ENCODE measurements around the gene RHBG.

DNA sequence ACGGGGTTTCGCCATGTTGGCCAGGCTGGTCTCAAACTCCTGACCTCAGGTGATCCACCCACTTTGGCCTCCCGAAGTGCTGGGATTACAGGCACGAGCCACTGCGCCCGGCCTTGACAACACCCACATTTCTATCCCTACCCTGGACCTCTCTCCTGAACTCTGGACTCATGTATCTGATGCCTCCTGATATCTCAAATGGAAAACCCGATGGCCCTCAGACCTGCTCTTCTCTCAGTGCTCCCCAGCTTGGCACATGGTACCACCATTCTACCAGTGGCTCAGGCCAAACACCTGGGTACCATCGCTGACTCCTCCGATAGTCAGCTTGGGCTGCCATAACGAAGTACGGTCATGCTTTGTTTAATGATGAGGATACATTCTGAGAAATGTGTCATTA, 8.5 kb upstream of the RHBG start:
- TF ChIP-seq POLR2AphosphoS5 (IDR thresholded peaks at IDR 0.05) (no peak), POLR2A (IDR thresholded peaks at IDR 0.05; ENCODE audit: low read depth) (no peak)
- TF ChIP-seq, protein P1, sequence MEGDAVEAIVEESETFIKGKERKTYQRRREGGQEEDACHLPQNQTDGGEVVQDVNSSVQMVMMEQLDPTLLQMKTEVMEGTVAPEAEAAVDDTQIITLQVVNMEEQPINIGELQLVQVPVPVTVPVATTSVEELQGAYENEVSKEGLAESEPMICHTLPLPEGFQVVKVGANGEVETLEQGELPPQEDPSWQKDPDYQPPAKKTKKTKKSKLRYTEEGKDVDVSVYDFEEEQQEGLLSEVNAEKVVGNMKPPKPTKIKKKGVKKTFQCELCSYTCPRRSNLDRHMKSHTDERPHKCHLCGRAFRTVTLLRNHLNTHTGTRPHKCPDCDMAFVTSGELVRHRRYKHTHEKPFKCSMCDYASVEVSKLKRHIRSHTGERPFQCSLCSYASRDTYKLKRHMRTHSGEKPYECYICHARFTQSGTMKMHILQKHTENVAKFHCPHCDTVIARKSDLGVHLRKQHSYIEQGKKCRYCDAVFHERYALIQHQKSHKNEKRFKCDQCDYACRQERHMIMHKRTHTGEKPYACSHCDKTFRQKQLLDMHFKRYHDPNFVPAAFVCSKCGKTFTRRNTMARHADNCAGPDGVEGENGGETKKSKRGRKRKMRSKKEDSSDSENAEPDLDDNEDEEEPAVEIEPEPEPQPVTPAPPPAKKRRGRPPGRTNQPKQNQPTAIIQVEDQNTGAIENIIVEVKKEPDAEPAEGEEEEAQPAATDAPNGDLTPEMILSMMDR (IDR thresholded peaks at IDR 0.05), result no peak
